Measurements from ENCODE around the gene IQGAP1.

GRCh38 chr15:90547540-90547939, 159.5 kb downstream of the IQGAP1 start:
- TF ChIP-seq CTCF (IDR thresholded peaks at IDR 0.05) (no peak), POLR2A (IDR thresholded peaks at IDR 0.05) (no peak)

Data from lower leg skin (tissue), 3 donors.